ENCODE measurements around the gene CAMK1D.

CAMK1D gene

DNA sequence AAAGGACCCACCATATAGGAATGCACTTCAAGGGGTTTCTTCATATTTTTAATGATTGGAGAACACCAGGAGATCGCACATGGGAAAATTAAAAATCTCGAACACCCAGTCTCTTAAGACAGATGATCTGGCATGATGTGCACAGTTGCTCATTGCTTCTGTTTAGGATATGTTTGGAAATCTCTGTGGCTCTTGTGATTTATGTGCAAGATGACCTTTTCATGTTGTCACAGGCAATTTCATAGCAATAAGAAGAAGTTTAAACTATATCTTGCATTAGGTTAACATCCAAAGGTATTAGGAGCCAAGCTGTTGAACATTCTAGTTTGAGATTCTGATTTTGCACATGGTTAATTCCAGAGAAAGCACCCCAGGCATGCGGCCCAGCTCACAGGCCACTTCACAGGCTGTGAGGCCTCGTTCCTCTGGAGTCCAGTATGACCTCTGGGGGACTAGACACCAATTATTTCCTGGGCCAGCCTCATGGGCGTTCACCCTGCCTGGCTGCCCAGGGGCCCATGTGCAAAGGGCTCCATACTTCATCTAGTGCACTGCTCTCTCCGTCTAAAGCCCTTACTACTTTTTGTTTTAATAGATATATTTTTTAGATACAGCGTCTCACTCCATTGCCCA is 28.4 kb downstream of the CAMK1D start:
- DNase-seq, result no peak

DNA sequence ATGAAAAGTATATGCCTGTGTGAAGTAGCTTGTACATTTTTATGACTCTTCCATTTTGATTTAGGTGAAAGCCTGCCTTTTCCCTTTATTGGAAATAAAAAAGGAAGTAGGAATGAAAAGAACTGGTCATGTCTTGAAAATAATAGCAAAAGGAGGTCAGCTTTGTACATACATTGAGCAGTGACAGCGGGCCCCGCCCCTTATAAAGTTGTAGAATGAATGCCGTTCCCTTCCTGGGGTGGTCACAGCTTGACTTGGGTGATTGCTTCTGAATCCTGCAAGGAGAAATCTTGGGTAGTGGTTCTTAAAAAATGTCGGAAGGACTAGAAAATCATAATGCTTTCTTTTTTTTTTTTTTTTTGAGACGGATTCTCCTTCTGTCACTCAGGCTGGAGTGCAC is 31.7 kb downstream of the CAMK1D start:
- no peak for DNase-seq

DNA sequence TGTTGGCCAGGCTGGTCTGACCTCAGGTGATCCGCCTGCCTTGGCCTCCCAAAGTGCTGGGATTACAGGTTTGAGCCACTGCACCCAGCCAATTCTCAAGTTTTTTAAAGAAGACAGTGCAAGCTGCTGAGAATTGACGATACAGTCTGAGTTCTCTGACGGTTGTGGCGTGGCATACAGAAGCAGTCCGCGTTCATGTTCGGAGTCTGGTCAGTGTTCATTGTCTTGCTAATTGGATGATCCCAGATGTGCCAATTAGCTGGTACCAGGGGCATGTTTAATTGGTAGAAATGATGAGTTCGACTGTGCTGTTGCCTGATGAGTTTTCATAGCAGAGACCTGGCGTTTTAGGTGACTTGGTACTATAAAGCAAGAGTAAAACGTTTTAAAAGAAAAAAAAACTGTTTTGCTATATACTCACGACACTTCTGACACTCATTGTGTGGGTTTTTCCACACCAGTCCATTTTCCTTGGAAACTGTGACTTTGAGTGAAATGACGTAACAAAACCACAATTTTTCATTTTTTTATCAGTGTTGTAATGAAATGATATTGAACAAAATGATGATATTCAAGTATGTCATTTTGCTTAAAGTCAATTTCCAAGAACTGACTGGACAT is 32.3 kb downstream of the CAMK1D start:
- no peak for DNase-seq

DNA sequence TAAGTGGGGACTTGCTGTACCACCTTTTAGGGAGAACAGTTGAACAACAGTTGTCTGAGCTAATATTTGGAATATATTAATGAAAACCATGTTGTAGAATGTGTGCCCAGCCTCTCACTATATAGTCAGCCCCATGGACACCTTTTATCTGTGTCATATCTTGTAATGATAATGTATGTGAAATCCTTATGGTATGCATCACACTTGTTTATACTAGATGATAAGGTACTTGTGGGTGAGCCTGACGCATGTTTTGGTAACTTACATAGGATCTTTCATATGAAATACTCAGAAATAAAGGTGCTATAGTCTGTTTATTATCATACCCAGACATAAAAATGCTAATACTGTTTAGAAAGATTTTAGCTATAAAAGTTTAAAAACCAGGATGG is 32.8 kb downstream of the CAMK1D start:
- DNase-seq, result no peak

DNA sequence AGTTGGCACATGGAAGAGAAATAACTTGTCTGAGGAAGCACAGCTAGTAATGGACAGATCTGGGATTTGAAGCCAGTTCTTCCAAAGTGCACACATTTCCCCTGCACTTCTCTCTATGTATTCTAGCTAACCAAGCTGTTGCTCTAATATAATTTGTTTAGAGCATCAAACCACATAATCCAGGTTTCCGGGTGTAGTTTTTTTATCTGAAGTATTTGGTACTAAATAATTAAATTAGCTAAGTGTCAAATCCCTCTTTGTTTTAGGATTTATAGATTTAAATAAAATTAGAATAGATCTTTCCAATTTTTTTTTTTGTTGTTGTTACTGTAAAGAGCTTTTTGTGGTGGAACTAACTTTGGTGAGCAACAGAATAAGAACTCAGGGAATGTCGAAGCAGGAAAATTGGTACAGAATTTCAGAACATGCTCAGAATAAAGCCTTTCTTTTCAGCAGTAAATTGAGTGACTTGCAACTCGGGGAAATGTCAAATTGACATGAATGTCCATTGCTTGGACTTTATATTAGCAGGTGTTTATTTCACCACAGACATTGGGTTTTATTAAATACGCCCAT is 33.7 kb downstream of the CAMK1D start:
- no peak for DNase-seq

DNA sequence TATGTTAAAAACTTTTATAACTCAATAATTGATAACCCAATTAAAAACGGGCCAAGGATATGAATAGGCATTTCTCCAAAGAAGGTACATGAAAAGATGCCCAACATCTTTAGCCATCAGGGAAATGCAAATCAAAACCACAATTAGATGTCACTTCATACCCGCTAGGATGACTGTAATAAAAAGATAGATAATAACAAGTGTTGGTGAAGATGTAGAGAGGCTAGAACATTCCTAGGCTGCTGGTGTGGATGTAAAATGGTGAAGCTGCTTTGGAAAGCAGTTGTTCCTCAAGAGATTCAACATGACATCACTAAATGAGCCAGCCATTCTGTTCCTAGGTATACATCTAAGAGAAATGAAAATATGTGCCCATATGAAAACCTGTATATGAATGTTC is 35.6 kb downstream of the CAMK1D start:
- no peak for DNase-seq

DNA sequence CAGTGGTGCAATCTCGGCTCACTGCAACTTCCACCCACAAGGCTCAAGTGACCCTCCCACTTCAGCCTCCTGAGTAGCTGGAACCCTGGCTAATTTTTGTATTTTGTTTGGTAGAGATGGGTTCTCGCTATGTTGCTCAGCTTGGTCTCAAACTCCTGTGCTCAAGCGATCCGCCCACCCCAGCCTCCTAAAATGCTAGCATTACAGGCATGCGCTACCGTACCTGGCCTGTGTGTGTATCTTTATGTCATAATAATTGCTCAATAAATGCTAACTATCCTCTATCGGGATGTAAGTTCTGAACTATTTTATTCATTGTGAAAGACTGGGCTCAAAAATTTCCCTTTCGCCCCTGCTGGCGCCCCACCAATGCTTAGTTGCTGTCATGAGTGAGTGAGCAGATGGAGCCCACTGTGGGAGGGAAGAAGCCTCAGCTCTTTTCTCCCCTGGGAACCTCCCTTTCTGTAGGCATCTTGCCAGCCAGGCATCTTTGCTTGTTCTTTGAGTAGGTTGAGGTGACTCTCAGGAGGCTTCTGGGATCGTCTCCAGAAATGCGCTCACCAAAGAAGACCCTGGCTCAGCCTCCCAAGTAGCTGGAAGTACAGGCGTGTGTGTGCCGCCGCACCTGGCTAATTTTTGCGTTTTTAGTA is 38.3 kb downstream of the CAMK1D start:
- peak; percentile 79 for DNase-seq

DNA sequence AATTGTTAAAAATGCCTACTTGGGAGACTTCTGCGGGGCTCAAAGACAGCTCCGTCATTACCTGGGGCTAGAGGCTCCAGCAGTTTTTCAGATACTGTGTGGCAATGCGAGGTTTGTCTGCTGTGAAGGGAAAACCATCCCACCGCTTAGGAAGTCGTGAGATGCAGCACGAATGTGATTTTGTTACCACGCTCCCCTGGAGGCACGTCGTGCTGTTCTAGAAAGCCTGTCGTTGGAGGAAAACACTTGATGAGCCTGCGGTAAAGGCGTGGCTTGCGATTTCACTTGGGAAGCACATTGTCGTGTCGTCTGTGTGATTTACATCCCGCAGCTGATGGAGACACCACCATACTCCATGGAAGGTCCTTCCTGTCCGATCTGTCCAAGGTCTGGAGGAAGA is 39.3 kb downstream of the CAMK1D start:
- no peak for DNase-seq

DNA sequence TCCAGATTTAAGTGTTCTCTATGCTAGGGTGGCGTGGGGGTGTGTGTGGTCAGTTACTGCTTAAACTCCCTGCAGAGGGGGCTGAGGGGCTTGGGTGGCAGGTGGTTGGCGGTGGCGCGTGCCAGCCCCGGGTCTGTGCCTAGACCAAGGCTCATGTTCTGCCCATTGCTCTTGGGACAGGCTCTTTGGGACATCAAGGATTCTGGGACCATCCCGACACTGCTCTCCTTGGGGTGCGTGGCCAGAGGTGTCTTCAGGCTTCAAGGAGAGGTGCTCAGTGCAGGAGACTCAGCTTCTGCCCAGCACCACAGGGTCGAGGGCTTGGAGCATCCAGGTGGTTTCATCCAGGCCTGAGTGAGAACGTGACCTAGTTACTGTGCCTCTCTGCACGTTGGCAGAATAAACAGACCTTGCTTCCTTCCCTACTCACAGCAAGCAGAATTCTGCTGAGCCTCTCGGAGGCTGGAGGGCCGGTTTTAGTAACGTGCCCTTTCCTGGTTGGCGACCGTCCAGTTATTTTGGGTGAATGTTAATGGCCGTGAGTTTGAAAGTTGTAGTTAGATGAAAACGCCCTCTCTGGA is 39.9 kb downstream of the CAMK1D start:
- no peak for DNase-seq

DNA sequence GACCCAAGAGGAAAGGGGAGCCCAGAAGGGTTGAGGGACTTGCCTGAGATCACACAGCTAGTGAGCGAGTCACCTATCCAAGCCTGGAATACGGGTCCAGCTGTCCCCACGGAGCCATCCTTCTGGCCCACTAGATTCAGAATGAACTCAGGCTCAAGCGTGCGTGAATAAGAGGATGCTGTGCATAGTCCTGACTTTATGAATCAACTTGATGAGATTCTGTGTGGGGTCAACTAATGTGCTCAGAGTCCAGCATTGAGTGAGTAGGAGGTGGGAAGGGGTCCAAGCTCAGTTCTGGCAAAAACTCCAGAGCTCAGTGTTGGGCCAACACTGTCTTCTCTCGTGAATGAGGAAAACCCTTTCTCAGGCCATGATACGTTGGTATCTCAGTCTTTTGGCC is 41.4 kb downstream of the CAMK1D start:
- DNase-seq, result no peak

DNA sequence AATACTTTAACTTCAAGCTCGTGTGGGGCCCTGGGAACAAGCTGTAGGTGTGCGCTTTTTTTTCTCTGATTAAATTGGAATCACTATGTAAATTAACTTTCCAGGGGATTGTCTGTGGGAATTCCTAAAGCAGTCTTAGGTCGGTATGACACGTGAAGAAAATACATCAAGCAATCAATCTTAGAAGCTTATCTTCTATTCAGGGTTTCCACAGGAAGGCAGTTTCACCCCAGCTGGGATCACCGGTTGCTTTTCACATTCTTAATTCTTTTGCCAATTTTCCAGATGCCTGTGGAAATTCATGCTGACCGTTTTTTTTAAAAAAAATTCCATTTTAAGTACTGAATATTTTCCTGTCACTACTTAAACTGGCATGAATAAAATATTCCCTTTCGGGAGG is 41.9 kb downstream of the CAMK1D start:
- DNase-seq, result no peak

DNA sequence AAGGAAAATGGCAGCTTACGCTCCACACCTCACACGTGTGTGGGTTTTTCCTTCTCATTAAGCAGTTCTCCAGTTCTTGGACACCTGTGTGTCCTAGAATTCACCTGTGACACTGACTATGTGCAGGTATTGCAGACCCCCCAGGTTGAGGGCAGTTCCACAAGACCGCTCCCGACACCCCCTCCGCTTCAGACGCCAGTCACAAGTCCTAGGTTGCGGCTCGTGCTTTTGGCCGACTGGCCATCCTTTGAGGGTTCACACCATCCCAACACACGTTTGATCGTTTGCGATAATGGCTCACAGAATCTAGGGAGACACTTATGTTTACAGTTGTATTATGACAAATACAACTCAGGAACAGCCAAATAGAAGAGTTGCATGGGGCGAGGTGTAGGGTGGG is 44.5 kb downstream of the CAMK1D start:
- DNase-seq, result no peak

DNA sequence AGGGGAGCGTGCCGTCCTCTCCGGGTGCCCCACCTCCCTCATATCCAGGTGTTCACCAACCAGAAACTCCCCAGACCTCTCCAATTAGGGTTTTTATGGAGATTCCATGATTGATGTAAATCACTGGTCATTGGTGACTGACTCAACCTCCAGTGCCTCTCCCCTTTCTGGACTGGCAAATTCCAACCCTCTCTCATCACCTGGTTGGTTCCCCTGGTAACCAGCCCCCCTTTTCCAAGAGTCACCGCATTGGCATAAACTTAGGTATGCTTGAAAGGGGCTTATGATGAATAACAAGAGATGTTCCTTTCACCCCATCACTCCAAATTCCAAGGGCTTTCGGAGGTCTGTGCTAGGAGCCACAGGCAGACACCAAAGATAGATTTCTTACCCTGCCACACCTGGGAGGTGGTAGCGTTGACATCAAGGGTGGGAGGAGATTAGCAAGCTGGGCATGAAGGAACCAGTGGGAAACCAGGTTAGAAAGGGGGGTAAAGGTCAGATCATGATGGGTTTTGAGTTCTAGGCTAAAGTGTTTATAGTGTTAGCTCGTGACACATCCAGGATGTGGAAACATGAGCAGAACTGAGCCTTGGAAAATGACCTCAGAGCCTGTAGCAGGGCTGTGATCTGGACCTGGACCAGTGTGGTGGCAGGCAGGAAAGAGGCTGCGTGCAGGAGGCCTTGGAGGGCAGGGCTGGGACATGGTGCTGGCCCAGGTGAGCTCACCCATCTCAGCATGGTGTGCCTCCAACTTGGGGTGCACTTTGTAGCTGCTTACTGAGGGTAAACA is 45.1 kb downstream of the CAMK1D start:
- DNase-seq, result no peak

DNA sequence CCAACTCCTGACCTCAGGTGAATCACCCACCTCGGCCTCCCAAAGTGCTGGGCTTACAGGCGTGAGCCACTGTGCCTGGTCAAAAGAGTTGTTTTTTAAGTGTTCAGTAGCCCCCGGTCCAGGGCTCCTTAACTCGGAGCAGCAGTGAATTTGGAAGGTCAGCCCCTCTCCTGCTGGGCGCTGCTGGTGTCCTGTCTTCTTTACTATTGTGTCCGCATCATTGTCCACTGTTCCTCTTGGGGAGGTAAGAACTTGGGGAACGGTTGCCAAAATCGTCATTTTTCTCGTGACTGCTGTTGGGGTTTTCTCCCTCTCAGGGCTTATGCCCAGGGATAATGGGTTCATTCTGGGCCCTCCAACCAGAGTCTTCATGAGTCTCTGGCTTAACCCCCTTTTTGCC is 46.7 kb downstream of the CAMK1D start:
- no peak for DNase-seq

DNA sequence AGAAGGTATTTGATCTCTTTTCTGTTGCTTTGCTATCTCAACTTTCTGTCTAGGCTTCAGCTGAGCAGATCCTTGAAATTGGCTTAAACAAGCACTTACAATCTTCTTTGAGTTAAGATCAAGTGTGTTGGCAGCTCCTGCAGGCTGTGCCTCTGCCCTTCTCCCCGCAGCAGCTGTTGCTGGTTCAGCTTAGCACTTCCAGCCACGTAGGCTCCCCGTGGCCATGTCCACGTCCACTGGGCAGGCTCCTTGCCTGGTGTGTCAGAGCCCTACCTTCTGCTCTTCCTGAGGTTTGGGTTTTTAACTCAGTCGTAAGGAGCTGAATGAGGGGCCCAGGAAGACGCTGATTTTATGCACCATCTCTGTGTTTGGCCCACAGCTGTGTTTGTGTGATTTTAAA is 47.2 kb downstream of the CAMK1D start:
- no peak for DNase-seq

DNA sequence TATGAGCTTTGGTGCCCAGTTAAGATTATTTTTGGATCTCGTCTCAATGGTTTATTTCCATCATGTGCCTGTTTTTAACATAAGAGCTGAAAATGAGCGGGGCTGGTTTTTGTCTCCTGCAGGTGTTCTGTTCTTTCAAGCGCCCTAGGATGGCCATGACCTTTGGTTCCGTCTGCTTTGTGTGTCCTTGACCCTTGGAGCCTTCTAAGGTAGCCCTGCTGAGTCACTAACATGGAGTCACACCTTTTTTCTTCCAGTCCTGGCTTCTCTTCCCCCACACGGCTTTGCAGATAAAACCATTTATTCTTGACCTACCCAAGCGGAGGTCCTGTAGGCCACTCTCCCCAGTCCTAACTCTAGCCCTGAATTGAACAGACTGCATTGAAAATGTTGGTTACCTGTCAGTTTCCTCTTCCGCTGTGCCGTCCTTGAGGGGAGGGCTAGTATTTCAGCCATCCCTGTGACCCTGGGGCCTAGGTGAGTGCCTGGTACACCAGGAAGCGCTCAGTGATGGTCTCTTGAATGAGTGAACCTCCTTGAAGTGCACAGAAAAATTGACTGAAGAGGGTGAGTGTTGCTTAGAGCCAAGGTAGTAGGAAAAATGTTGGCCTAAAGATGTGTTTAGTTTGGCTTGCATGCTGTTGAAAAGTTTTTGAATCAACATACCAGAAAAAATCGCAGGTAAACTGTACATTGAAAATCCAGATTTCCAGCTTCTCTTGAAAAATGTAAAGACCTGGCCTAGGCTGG is 48.0 kb downstream of the CAMK1D start:
- DNase-seq, result no peak

DNA sequence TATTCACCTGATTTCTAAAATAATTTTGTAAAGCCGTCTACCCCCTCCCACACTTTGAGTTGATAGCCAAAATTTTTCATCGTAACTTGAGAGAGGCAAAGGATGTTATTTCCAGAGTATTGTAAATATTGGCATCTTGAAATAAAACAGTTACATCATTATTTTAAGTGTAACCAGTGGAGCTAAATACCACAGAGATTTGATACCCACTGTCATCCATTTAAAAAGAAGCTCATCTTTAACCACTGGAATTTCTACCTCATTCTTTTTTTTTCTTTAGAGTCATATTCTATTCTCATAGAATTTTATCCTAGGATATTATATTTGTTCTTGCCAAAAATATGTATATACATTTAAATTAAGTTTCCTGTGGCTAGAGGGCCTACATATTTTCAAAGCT is 48.6 kb downstream of the CAMK1D start:
- no peak for DNase-seq

DNA sequence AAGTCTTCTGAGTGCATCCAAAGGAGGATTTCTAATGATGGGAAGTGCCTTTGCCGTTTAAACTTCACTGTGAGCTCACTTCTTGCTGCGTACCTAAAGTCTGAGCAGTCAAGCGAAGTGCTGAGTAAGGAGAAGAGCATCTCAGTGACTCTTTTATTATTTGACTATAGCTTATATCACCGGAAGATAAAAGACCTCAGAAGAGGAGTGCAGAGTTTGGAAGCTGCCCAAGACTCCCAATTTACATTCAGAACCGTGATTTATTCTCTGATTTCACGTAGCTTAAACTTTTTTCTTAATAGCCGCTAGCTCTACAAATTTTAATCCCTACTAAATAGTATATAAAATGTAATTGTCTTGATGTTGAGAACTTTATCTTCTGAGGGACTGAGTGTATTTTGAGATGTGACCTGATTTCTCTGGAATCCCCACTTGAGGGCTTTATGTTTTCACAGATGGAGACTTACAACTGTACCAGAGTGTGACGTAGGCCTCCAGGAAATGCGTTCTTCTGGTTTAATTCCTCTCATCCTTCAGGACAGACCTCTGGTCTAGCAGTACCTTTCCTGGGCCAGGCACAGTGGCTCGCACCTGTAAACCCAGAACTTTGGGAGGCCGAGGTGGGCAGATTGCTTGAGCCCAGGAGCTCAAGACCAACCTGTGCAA is 51.1 kb downstream of the CAMK1D start:
- no peak for DNase-seq

DNA sequence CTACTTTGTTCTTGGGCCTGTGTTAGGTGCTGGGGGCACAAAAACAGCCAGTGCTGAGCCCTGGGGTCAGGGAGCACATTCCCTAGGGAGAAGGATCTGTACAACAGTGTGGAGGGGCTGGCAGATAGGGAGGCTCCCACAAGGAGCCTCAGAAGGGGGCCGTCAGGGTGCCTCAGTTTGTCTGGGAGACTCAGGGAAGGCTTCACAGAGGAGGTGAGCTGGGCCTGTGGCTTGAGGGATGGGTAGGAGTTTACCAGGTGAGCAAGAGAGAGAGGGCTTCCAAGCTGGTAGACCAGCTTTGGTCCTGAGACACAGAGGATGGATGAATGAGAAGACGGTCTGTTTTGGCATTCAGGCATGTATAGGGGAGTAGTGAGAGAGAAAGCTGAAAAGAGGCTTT is 52.1 kb downstream of the CAMK1D start:
- DNase-seq, result no peak

DNA sequence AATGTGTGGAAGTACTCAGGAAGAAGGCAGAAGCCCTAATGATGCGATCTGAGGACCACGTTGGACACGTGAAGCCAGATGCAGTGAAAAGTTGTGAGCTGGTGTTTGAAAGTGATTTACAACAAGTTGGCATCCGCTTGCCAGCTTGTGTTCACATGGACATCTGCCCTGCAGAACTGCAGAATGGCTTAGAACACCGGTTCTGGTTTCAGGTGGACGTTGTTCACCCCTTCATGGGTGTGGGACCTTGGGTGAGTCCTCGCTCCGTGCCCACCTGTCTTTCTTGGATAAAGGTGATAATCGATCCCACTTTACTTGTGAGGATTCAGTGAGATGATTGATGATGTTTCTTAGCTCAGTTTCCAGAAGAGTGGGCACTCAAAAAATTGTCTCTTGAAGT is 53.8 kb downstream of the CAMK1D start:
- DNase-seq, result no peak

DNA sequence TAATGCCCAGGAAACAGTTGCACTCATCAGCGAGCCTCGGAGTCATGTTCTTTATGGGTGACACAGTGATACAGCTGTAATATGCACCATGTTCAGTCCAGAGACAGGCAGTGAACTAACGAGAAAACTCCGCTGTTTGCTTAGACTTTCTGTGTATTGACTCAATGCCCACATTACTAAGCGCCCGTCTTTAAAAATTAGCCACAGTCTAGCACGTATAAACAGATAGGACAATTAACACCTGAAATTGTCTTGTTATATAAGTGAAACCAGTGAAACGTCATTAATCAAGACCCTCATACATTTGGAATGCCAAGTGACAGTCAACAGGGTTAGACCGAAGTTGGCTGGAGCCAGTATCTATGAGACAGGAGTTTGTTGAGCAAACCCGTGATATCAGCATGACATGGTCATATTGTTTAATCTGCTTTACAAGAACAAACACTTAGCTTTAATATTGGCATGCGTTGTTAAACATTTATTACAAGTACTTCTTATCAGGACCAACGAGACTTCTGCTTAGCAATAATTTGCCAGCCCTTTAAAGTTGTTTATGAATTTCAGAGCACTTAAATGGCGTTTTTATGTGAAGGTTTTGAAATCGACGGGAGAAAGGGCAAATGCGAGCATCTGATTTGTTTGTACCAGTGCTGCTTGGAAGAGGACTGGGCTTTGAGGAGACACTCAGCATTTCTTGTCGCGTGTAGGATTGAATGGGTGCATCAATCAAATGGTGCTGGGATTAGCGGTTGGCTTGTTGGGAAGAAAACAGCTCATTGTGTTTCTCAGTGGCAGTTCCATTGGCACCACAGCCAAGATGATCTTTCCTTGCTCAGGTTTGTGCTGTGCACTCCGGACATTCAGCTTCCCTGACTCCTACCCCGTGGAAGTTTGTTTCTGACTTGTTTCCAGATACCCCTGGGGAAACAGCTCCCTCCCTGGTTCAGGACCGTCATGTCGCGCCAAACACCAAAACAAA is 56.3 kb downstream of the CAMK1D start:
- no peak for DNase-seq

Measured in NCI-H2171 (cell line).